HG03135 (cell line): ENCODE measurements around the gene FAM181A.

Source experiments
- ATAC-seq: cut with Tn5 transposase; IDR thresholded peaks from one replicate; pipeline ENCODE4 v1.9.1; 2021; ENCODE audit warnings: mild to moderate bottlenecking, moderate library complexity; ENCODE audit not compliant: unreplicated experiment

Gene FAM181A

GRCh38 chr14:93926873-93927799, at the start of gene FAM181A:
Gene FAM181A (plus strand): TSS chr14:93927344. CDS start chr14:93928286, 942 bp downstream.
- no peak for ATAC-seq

GRCh38 chr14:93878212-93878611, 48.9 kb upstream of the FAM181A start:
- no peak for ATAC-seq

GRCh38 chr14:93878871-93879270, 48.3 kb upstream of the FAM181A start:
- ATAC-seq, result no peak

- no peak for ATAC-seq
Observed at GRCh38 chr14:93879362-93879983, 47.7 kb upstream of the FAM181A start.

GRCh38 chr14:93880021-93880820, 46.9 kb upstream of the FAM181A start:
- no peak for ATAC-seq

- ATAC-seq, result no peak
Observed at GRCh38 chr14:93884950-93885349, 42.2 kb upstream of the FAM181A start.

GRCh38 chr14:93888995-93889394, 38.1 kb upstream of the FAM181A start:
- no peak for ATAC-seq

- no peak for ATAC-seq
Observed at GRCh38 chr14:93889739-93890483, 37.2 kb upstream of the FAM181A start.

- no peak for ATAC-seq
Observed at GRCh38 chr14:93891756-93892504, 35.2 kb upstream of the FAM181A start.

GRCh38 chr14:93892505-93892839, 34.7 kb upstream of the FAM181A start:
- ATAC-seq, result no peak

- no peak for ATAC-seq
Observed at GRCh38 chr14:93892923-93893558, 34.1 kb upstream of the FAM181A start.

- no peak for ATAC-seq
Observed at GRCh38 chr14:93893661-93894261, 33.4 kb upstream of the FAM181A start.

- ATAC-seq, result no peak
Observed at GRCh38 chr14:93895023-93895604, 32.0 kb upstream of the FAM181A start.

- no peak for ATAC-seq
Observed at GRCh38 chr14:93897476-93897845, 29.7 kb upstream of the FAM181A start.

GRCh38 chr14:93898081-93898611, 29.0 kb upstream of the FAM181A start:
- no peak for ATAC-seq

GRCh38 chr14:93898731-93899130, 28.4 kb upstream of the FAM181A start:
- ATAC-seq, result no peak

GRCh38 chr14:93901813-93902212, 25.3 kb upstream of the FAM181A start:
- ATAC-seq, result no peak

- no peak for ATAC-seq
Observed at GRCh38 chr14:93902619-93903307, 24.4 kb upstream of the FAM181A start.
